Activated CD8-positive, alpha-beta memory T cell treated with anti-CD3 and anti-CD28 coated beads, Interleukin-2, amount 50 U/mL, for 1 hour (primary cell): ENCODE results near the gene EFCAB6.

Source experiments
- DNase-seq: peaks from one replicate; pipeline ENCODE4 v3.0.0-alpha.2; 2020; ENCODE audit errors: extremely low read depth

Gene EFCAB6

GRCh38 chr22:43848366-43849171, 36.5 kb upstream of the EFCAB6 start:
- no peak for DNase-seq

GRCh38 chr22:43847376-43848289, 35.5 kb upstream of the EFCAB6 start:
- no peak for DNase-seq

- DNase-seq, result no peak
These were observed 34.9 kb upstream of the EFCAB6 start for GRCh38 chr22:43846966-43847365.

- no peak for DNase-seq
These were observed 33.9 kb upstream of the EFCAB6 start for GRCh38 chr22:43845981-43846380.

GRCh38 chr22:43844560-43845545, 32.7 kb upstream of the EFCAB6 start:
- DNase-seq, result no peak

GRCh38 chr22:43843783-43844530, 31.9 kb upstream of the EFCAB6 start:
- DNase-seq, result no peak

- DNase-seq, result no peak
These were observed 29.6 kb upstream of the EFCAB6 start for GRCh38 chr22:43841742-43842141.

- no peak for DNase-seq
These were observed 28.7 kb upstream of the EFCAB6 start for GRCh38 chr22:43840851-43841250.

GRCh38 chr22:43840431-43840830, 28.3 kb upstream of the EFCAB6 start:
- DNase-seq, result no peak

GRCh38 chr22:43839781-43840180, 27.7 kb upstream of the EFCAB6 start:
- no peak for DNase-seq

- DNase-seq, result no peak
These were observed 26.6 kb upstream of the EFCAB6 start for GRCh38 chr22:43838571-43839307.

- no peak for DNase-seq
These were observed 26.1 kb upstream of the EFCAB6 start for GRCh38 chr22:43838161-43838560.

GRCh38 chr22:43837666-43838065, 25.6 kb upstream of the EFCAB6 start:
- no peak for DNase-seq

GRCh38 chr22:43835736-43836135, 23.6 kb upstream of the EFCAB6 start:
- DNase-seq, result no peak

- no peak for DNase-seq
These were observed 23.1 kb upstream of the EFCAB6 start for GRCh38 chr22:43835166-43835565.

GRCh38 chr22:43833286-43834240, 21.5 kb upstream of the EFCAB6 start:
- DNase-seq, result no peak

GRCh38 chr22:43832393-43833265, 20.5 kb upstream of the EFCAB6 start:
- no peak for DNase-seq
